GM19043 (cell line): ENCODE data around the gene GPX2.
A peak's percentile ranks its signal among the peaks of the same experiment; 100 is the strongest.

ENCODE experiments used
- ATAC-seq: cut with Tn5 transposase; IDR thresholded peaks from one replicate; pipeline ENCODE4 v1.9.1; 2021; ENCODE audit warnings: low read depth; ENCODE audit not compliant: unreplicated experiment

GPX2 gene

GRCh38 chr14:64940336-64940910 is 2.1 kb downstream of the GPX2 start:
- no peak for ATAC-seq

- ATAC-seq = no peak
Observed at GRCh38 chr14:64939817-64940190, 2.7 kb downstream of the GPX2 start.

- no peak for ATAC-seq
Observed at GRCh38 chr14:64938972-64939816, 3.4 kb downstream of the GPX2 start.

GRCh38 chr14:64937821-64938193 is 4.7 kb downstream of the GPX2 start:
- no peak for ATAC-seq

GRCh38 chr14:64937171-64937820 is 5.2 kb downstream of the GPX2 start:
- no peak for ATAC-seq

GRCh38 chr14:64935508-64935907 is 7.0 kb downstream of the GPX2 start:
- no peak for ATAC-seq

- ATAC-seq = no peak
Observed at GRCh38 chr14:64934338-64934929, 8.1 kb downstream of the GPX2 start.

GRCh38 chr14:64932231-64932630 is 10.3 kb downstream of the GPX2 start:
- ATAC-seq = no peak

- no peak for ATAC-seq
Observed at GRCh38 chr14:64931123-64931522, 11.4 kb downstream of the GPX2 start.

GRCh38 chr14:64930085-64930843 is 12.3 kb downstream of the GPX2 start:
- ATAC-seq = no peak

- no peak for ATAC-seq
Observed at GRCh38 chr14:64929014-64929359, 13.6 kb downstream of the GPX2 start.

- peak; percentile 91 for ATAC-seq
Observed at GRCh38 chr14:64928239-64929013, 14.1 kb downstream of the GPX2 start.

GRCh38 chr14:64927031-64927430 is 15.5 kb downstream of the GPX2 start:
- ATAC-seq = no peak

- no peak for ATAC-seq
Observed at GRCh38 chr14:64926398-64926995, 16.0 kb downstream of the GPX2 start.

GRCh38 chr14:64923015-64923414 is 19.5 kb downstream of the GPX2 start:
- no peak for ATAC-seq

GRCh38 chr14:64920465-64920864 is 22.1 kb downstream of the GPX2 start:
- ATAC-seq = no peak

- ATAC-seq = no peak
Observed at GRCh38 chr14:64919618-64920017, 22.9 kb downstream of the GPX2 start.

GRCh38 chr14:64919215-64919614 is 23.3 kb downstream of the GPX2 start:
- ATAC-seq = no peak

GRCh38 chr14:64918216-64918615 is 24.3 kb downstream of the GPX2 start:
- ATAC-seq = no peak

- no peak for ATAC-seq
Observed at GRCh38 chr14:64915797-64916196, 26.7 kb downstream of the GPX2 start.
